K562 (cell line): ENCODE results near the gene IGFBPL1. TPM values are rescaled to one million over a fixed set of nuclear protein-coding genes. Genes with fewer than 3 reads are reported as not detected.
A peak's percentile ranks its signal among the peaks of the same experiment; 100 is the strongest.

ENCODE experiments used
- ATAC-seq: fragments of 200-7000 bp; cut with Tn5 transposase; 3 replicates; pipeline ENCODE4 v1.9.1; 2020; ENCODE audit warnings: moderate library complexity
- BruUV-seq: library from RNA; stranded (reverse); fragments of 400-500 nt; replicated peaks from 2 replicates; lab custom pipeline; 2021; lab: Mats Ljungman, UMichigan
- CTCF ChIA-PET: fragments of 300-600 bp; formaldehyde crosslinking; extraction: SDS; loops from one replicate; lab custom pipeline; 2021; ENCODE audit warnings: low intra/inter-chr PET ratio; lab: Yijun Ruan, JAX
- POLR2A ChIA-PET: fragments of 300-600, 350-650 bp; sonication (Branson Sonifier 250); formaldehyde crosslinking; extraction: SDS; loops from one replicate; lab custom pipeline; 2021; ENCODE audit warnings: antibody characterized with exemption, inconsistent platforms; lab: Yijun Ruan, JAX
- DNase-seq, 4 experiments: peaks; one replicate each; pipeline versions ENCODE4 v3.0.0 to v3.0.0-alpha.2; 2011 to 2018; ENCODE audit warnings: low spot score in 3 of 4, mixed read lengths in 3 of 4; ENCODE audit errors: extremely low read depth in 1 of 4
- FAIRE-seq: peaks from 2 replicates; lab custom pipeline; 2011; peaks lifted over from hg19 to GRCh38; lab: Jason Lieb, UNC
- H2AFZ ChIP-seq: 2 replicates; pipeline ENCODE4 v1.6.0; 2011; ENCODE audit warnings: low read depth, low read length, control low read depth, inconsistent platforms
- H3K27ac ChIP-seq: fragments of 200-600 bp; 3 replicates; pipeline ENCODE4 v1.8.0; 2011; ENCODE audit warnings: low read depth, mild to moderate bottlenecking, control low read depth, inconsistent platforms, low read length, moderate library complexity, mixed read lengths; ENCODE audit errors: extremely low read depth
- H3K27me3 ChIP-seq, 2 experiments: fragments of 300-600 bp in 1 of 2; 2 replicates in 1 of 2; 3 replicates in 1 of 2; pipeline versions ENCODE4 v1.6.0 to v1.8.0; 2011; ENCODE audit warnings: inconsistent platforms in 2 of 2, low read length in 2 of 2, mild to moderate bottlenecking in 1 of 2, mixed read lengths in 1 of 2, moderate library complexity in 1 of 2; ENCODE audit not compliant: control insufficient read depth in 2 of 2, insufficient read depth in 2 of 2
- H3K36me3 ChIP-seq: fragments of 300-600 bp; 3 replicates; pipeline ENCODE4 v1.8.0; 2011; ENCODE audit warnings: mild to moderate bottlenecking, low read length, inconsistent platforms; ENCODE audit not compliant: control insufficient read depth, insufficient read depth
- H3K4me1 ChIP-seq, 2 experiments: fragments of 200-600 bp in 1 of 2; replicated peaks in 1 of 2; 2 replicates in 1 of 2; 3 replicates in 1 of 2; pipeline versions ENCODE4 v1.5.1 to v1.8.0; 2011; ENCODE audit warnings: inconsistent platforms in 2 of 2, low read length in 2 of 2, mild to moderate bottlenecking in 1 of 2, mixed read lengths in 1 of 2, moderate library complexity in 1 of 2; ENCODE audit not compliant: control insufficient read depth in 2 of 2, insufficient read depth in 2 of 2
- H3K4me2 ChIP-seq: 2 replicates; pipeline ENCODE4 v1.6.1; 2011; ENCODE audit warnings: low read length, control low read depth, inconsistent platforms, mixed read lengths; ENCODE audit not compliant: insufficient read depth
- H3K4me3 ChIP-seq: fragments of 200-600 bp; sonication (generic), shearing (Covaris generic); 2 replicates; pipeline ENCODE4 v1.5.1; 2016; ENCODE audit warnings: control low read depth, inconsistent platforms
- H3K79me2 ChIP-seq: fragments of 200-600 bp; 3 replicates; pipeline ENCODE4 v1.8.0; 2011; ENCODE audit warnings: low read length, inconsistent platforms; ENCODE audit not compliant: control insufficient read depth, insufficient read depth
- H3K9ac ChIP-seq, 2 experiments: 2 replicates each; pipeline versions ENCODE4 v1.6.0 to v1.6.1; 2011; ENCODE audit warnings: low read depth in 2 of 2, low read length in 2 of 2, control low read depth in 1 of 2, inconsistent platforms in 1 of 2, mild to moderate bottlenecking in 1 of 2, mixed read lengths in 1 of 2; ENCODE audit not compliant: insufficient read depth in 1 of 2
- H3K9me1 ChIP-seq: one replicate; pipeline ENCODE4 v1.6.0; 2011; ENCODE audit warnings: inconsistent platforms, mild to moderate bottlenecking, low read length, moderate library complexity; ENCODE audit not compliant: control insufficient read depth, insufficient read depth
- H3K9me3 ChIP-seq: replicated peaks from 2 replicates; pipeline ENCODE4 v1.5.1; 2011; ENCODE audit warnings: low read depth, low read length, inconsistent platforms; ENCODE audit not compliant: control insufficient read depth, insufficient read depth
- H4K20me1 ChIP-seq: replicated peaks from 2 replicates; pipeline ENCODE4 v1.6.1; 2011; ENCODE audit warnings: low read length, inconsistent platforms, mixed read lengths; ENCODE audit not compliant: control insufficient read depth, insufficient read depth
- ARID1B ChIP-seq: fragments of 450-650 bp; IDR thresholded peaks from 2 replicates; pipeline ENCODE4 v1.6.1; 2016; ENCODE audit warnings: antibody characterized with exemption, mild to moderate bottlenecking, inconsistent platforms
- EP400 ChIP-seq: fragments of 450-650 bp; IDR thresholded peaks from 2 replicates; pipeline ENCODE4 v1.6.1; 2017; ENCODE audit warnings: antibody characterized with exemption, mild to moderate bottlenecking, moderate library complexity
- PYGO2 ChIP-seq: fragments of 450-650 bp; IDR thresholded peaks from 2 replicates; pipeline ENCODE4 v1.6.1; 2016; ENCODE audit warnings: mild to moderate bottlenecking, missing genetic modification characterization, moderate library complexity, missing compliant biosample characterization
- SAFB2 ChIP-seq: fragments of 200-400 bp; formaldehyde crosslinking; IDR thresholded peaks from 2 replicates; pipeline ENCODE4 v1.6.1; 2018; ENCODE audit warnings: borderline replicate concordance, low read length, low read depth, moderate library complexity; ENCODE audit not compliant: severe bottlenecking
- ZC3H4 ChIP-seq: sonication (generic); formaldehyde crosslinking; IDR thresholded peaks from 2 replicates; pipeline ENCODE4 v1.9.0; 2021; ENCODE audit warnings: missing genetic modification reagents, borderline replicate concordance
- ZNF175 ChIP-seq: fragments of 200-800 bp; sonication (Bioruptor generic); IDR thresholded peaks from 2 replicates; pipeline ENCODE4 v1.6.1; 2016; ENCODE audit warnings: low read depth, mild to moderate bottlenecking, missing genetic modification characterization, missing compliant biosample characterization
- WGBS: fragments of 100-300 bp; shearing (Covaris generic); methylation state at CpG from one replicate; pipeline ENCODE4 v1.1.6; 2016; ENCODE audit warnings: low coverage, mixed read lengths; ENCODE audit not compliant: insufficient coverage; ENCODE audit errors: missing lambda C conversion rate; 5-methylcytosine and 5-hydroxymethylcytosine counted together
- in situ Hi-C: fragments of 300-500 bp; cut with MboI; formaldehyde crosslinking; loops from 4 replicates; pipeline ENCODE4 v1.15.0; 2018; ENCODE audit warnings: inconsistent platforms, mixed read lengths
- intact Hi-C: fragments of 100-400 bp; cut with micrococcal nuclease; formaldehyde crosslinking; loops from 2 replicates; pipeline ENCODE4 v1.14.2; 2022
- polyA plus RNA-seq, 8 experiments: library from polyadenylated mRNA; depleted of rRNA in 4 of 8; stranded (reverse) in 5 of 8; unstranded in 3 of 8; fragments of >200 nt; fragmentation: Nextera tagmentation in 2 of 8; fragmentation: Illumina TruSeq in 1 of 8; extraction: Ambion mirVana in 2 of 8; extraction: Trizol in 1 of 8; gene quantifications; 2 replicates each; pipeline versions ENCODE4 v1.2.1 to v1.2.3, GENCODE V29; 2011 to 2014; ENCODE audit warnings: inconsistent platforms in 1 of 8, missing spikeins in 1 of 8
- total RNA-seq, 7 experiments: library from RNA; depleted of rRNA in 6 of 7; stranded (reverse); fragments of >200 nt in 6 of 7; fragmentation: Illumina TruSeq in 2 of 7; extraction: Trizol in 2 of 7; gene quantifications; 2 replicates each; pipeline versions ENCODE4 v1.2.1 to v1.2.3, GENCODE V29; 2011 to 2021; ENCODE audit warnings: low replicate concordance in 1 of 7
- TF ChIP-seq, protein P1 (sequence below): fragments of 250-450 bp; sonication (Bioruptor Pico); IDR thresholded peaks from 2 replicates; pipeline ENCODE4 v1.5.0; 2021
- TF ChIP-seq, protein P2 (sequence below), 3 experiments: fragments of 200-800 bp in 1 of 3; fragments of 250-450 bp in 1 of 3; fragments of 450-650 bp in 1 of 3; sonication (Bioruptor Pico) in 1 of 3; sonication (Bioruptor generic) in 1 of 3; formaldehyde crosslinking in 1 of 3; IDR thresholded peaks; 2 replicates each; pipeline versions ENCODE4 v1.6.1 to v1.8.0; 2016 to 2022; ENCODE audit warnings: mild to moderate bottlenecking in 2 of 3, missing genetic modification characterization in 2 of 3, missing compliant biosample characterization in 1 of 3, moderate library complexity in 1 of 3

IGFBPL1 gene
- total and polyA plus RNA-seq, 9 of the 15 experiments (the other 6 are each of a cell fraction or from before 2014, with no cell fraction given): not detected

DNA sequence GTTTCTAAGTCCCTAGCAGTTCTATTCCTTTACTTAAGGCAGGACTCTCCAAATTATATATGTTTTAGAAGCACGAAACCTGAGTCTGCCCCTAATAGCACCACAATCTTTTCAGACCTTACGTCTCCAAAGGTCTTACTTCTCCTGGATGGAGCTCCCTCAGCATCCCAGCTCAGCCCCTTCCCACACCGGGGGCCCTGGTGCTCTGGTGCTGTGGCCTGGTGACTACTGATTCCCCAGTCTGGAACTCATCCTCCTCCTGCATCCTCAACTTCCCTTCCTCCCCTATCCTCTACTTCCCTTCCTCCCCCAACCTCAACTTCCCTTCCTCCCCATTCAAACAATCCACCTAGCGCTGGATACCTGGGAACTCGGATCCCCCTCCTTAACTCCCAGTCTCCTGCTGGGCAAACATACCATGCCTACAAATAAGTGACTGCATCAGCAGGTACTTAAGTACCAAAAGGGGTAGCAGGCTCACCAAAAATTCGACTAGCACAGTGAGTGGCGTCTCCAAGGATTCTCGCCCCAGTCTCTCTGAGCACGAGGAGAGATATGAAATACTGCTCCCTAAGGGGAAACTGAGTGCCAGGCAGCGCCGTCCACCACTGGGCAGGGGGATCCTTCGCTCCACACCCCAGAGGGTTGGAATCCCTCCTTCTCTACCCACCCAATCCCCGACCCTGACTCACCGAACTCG, 831 bp downstream of the IGFBPL1 start:
- H3K9me1 ChIP-seq: no peaks in the 10 kb centered on the region
- H4K20me1 ChIP-seq: no peaks in the 10 kb centered on the region
- H3K4me1 ChIP-seq: peaks cover 0 to 10% of the 10 kb centered on the region in 2 experiments; a peak in 2 of 5 replicates
- ChIA-PET CTCF (no interaction called here), POLR2A (no interaction called here)
- no peak for DNase-seq
- 6% methylated on average over 15 of the region's 15 CpGs for WGBS
- ATAC-seq: no peak
- in situ Hi-C loops: no loop called here
- intact Hi-C loops: no loop called here
- H3K9me3 ChIP-seq: no peaks in the 10 kb centered on the region
- H3K9ac ChIP-seq: no peak overlapping the region
- no peak overlapping the region for H3K27ac ChIP-seq
- H3K36me3 ChIP-seq: no peaks in the 10 kb centered on the region
- FAIRE-seq: no peak
- H3K4me3 ChIP-seq: no peak overlapping the region
- no TSS peak for BruUV-seq
- no peak overlapping the region for H2AFZ ChIP-seq
- H3K4me2 ChIP-seq: no peak overlapping the region
- peaks cover 35 to 64% of the 10 kb centered on the region in 2 experiments for H3K27me3 ChIP-seq
- no peak for TF ChIP-seq PYGO2
- TF ChIP-seq, protein P1, sequence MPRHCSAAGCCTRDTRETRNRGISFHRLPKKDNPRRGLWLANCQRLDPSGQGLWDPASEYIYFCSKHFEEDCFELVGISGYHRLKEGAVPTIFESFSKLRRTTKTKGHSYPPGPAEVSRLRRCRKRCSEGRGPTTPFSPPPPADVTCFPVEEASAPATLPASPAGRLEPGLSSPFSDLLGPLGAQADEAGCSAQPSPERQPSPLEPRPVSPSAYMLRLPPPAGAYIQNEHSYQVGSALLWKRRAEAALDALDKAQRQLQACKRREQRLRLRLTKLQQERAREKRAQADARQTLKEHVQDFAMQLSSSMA (CRISPR knock-in tag): no peak
- no peaks in the 10 kb centered on the region for H3K79me2 ChIP-seq

DNA sequence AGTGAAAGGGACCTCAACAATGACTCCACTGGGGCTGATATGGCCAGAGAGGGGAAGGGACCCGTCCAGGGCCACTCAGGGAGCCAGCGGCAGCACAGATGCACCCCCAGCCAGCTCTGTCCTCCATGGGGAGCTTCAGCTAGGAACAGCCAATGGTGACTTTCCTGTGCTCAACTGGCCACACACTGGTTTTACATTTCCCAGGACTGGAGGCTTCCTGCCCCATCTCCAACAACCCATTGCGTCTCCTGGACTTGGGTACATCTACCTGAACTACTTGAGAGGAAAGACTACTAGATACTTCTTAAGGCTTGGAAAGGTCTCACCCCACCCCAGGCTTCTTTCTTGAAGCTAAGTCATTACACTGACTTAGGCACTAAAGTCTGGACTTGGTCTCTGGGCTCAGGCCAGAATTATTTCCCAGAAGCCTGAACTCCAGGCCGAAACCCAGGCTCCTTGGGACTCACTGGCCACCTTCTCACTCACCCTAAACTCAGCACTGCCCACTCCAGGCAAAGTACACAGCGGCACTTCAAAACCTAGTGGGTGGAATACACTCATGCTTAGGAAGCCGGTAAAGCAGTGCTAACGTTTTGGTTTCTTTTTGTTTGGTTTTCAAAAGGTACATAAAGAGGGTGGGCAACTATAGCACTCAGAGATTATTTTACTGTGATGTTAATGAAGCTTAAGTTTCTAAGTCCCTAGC, 1.5 kb downstream of the IGFBPL1 start:
- intact Hi-C loops (no loop called here), in situ Hi-C loops (no loop called here)
- peaks cover 0 to 10% of the 10 kb centered on the region in 2 experiments; a peak in 2 of 5 replicates for H3K4me1 ChIP-seq
- no peak overlapping the region for H3K27ac ChIP-seq
- H3K9me3 ChIP-seq: no peaks in the 10 kb centered on the region
- FAIRE-seq: no peak
- no peaks in the 10 kb centered on the region for H4K20me1 ChIP-seq
- no peaks in the 10 kb centered on the region for H3K36me3 ChIP-seq
- H3K4me2 ChIP-seq: no peak overlapping the region
- H3K9me1 ChIP-seq: no peaks in the 10 kb centered on the region
- no TSS peak for BruUV-seq
- WGBS: 0% methylated on average over 7 of the region's 7 CpGs
- ATAC-seq: peak; percentile 32
- ChIA-PET CTCF (no interaction called here), POLR2A (no interaction called here)
- DNase-seq: no peak
- H3K79me2 ChIP-seq: no peaks in the 10 kb centered on the region
- no peak overlapping the region for H3K9ac ChIP-seq
- peaks cover 33 to 64% of the 10 kb centered on the region in 2 experiments for H3K27me3 ChIP-seq
- H2AFZ ChIP-seq: no peak overlapping the region
- H3K4me3 ChIP-seq: no peak overlapping the region
- TF ChIP-seq EP400: no peak
- no peak for TF ChIP-seq SAFB2
- TF ChIP-seq ZNF175 (CRISPR knock-in tag): no peak
- TF ChIP-seq, protein P2, sequence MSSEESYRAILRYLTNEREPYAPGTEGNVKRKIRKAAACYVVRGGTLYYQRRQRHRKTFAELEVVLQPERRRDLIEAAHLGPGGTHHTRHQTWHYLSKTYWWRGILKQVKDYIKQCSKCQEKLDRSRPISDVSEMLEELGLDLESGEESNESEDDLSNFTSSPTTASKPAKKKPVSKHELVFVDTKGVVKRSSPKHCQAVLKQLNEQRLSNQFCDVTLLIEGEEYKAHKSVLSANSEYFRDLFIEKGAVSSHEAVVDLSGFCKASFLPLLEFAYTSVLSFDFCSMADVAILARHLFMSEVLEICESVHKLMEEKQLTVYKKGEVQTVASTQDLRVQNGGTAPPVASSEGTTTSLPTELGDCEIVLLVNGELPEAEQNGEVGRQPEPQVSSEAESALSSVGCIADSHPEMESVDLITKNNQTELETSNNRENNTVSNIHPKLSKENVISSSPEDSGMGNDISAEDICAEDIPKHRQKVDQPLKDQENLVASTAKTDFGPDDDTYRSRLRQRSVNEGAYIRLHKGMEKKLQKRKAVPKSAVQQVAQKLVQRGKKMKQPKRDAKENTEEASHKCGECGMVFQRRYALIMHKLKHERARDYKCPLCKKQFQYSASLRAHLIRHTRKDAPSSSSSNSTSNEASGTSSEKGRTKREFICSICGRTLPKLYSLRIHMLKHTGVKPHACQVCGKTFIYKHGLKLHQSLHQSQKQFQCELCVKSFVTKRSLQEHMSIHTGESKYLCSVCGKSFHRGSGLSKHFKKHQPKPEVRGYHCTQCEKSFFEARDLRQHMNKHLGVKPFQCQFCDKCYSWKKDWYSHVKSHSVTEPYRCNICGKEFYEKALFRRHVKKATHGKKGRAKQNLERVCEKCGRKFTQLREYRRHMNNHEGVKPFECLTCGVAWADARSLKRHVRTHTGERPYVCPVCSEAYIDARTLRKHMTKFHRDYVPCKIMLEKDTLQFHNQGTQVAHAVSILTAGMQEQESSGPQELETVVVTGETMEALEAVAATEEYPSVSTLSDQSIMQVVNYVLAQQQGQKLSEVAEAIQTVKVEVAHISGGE (CRISPR knock-in tag; IDR thresholded peaks at IDR 0.05): no peak
- no peak for TF ChIP-seq ARID1B
- no peak for TF ChIP-seq ZC3H4 (CRISPR knock-in tag)
